Stimulated activated naive B cell treated with anti-CD40 and anti-IgM and Interleukin-4, amounts not matched to agents 10 μg/mL and 1 μg/mL and 100 μg/mL, for 72 hours (primary cell): ENCODE results near the gene CHCHD4.
"Not testable (repeated sequence)": the region's sequence is repeated elsewhere in the genome, so short reads cannot be mapped to it uniquely, and the experiment has no call there.

Source experiments
- ATAC-seq, 2 donors: fragments of 150-1000 bp; cut with Tn5 transposase; replicated peaks; 2 replicates each; pipeline ENCODE4 v1.10.0; 2021; ENCODE audit warnings: moderate library complexity in 1 of 2
- DNase-seq: peaks from one replicate; pipeline ENCODE4 v3.0.0; 2021
- H3K27ac Mint-ChIP-seq: one replicate; pipeline ENCODE4 v1.8.0; 2022; ENCODE audit warnings: mild to moderate bottlenecking, mixed read lengths
- H3K27me3 Mint-ChIP-seq, 2 donors: one replicate each; pipeline ENCODE4 v1.8.0; 2022; ENCODE audit warnings: mixed read lengths in 2 of 2
- H3K36me3 Mint-ChIP-seq, 2 donors: one replicate each; pipeline ENCODE4 v1.8.0; 2022; ENCODE audit warnings: mixed read lengths in 2 of 2, mild to moderate bottlenecking in 1 of 2
- H3K4me1 Mint-ChIP-seq, 2 donors: one replicate each; pipeline ENCODE4 v1.8.0; 2022; ENCODE audit warnings: mixed read lengths in 2 of 2, mild to moderate bottlenecking in 1 of 2
- H3K4me3 Mint-ChIP-seq, 2 donors: one replicate each; pipeline ENCODE4 v1.8.0; 2022; ENCODE audit warnings: mild to moderate bottlenecking in 2 of 2, mixed read lengths in 2 of 2, moderate library complexity in 1 of 2
- H3K9me3 Mint-ChIP-seq, 2 donors: one replicate each; pipeline ENCODE4 v1.8.0; 2022; ENCODE audit warnings: mixed read lengths in 2 of 2, mild to moderate bottlenecking in 1 of 2

The CHCHD4 gene

DNA sequence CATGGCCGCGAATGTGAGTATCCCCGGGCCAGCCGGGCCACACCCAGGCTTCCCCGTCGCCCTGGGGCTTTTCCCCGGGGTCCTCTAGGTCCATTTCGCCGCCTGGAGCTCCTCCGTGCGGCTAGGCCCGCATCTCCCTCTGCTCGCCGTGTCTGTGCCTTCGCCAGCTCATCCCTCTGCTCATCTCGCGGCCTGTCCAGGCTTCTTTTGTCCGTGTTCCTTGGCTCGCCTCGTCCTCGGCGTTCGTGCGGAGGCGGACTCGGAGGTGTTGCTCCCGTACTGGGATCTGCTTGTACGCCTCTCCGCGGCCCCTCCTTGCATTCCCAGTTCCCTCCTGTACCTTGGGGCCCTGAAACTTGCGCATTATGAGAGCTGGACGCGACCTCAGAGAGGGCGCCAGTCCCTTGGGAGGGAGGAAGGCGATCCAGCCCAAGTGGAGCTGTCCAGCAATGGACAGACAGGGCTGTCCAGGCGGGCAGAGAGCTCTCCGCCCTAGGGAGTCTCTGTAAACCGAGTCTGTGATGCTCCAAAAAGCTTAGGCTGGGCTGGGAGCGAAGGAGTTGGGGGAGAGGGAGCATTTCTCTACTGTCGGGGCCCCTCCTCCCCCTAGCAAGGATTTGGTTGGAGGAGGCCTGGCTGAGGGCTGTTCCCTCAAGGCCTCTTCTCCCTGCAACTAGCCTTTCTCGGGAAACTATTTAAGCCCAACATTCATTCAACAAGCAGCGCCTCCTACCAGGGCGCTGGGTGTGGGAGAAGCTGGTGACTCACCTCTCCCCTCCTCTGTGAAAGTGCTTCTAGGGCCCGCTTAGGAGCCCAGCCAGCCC lies 735 bp upstream of the CHCHD4 start:
- peak overlapping the region; percentile 96 for H3K27ac Mint-ChIP-seq
- H3K4me3 Mint-ChIP-seq: peak overlapping the region; percentile 92 to 94
- H3K36me3 Mint-ChIP-seq: peaks cover 37 to 50% of the 10 kb centered on the region in 2 donors
- ATAC-seq: peak; percentile 31 to 44
- H3K4me1 Mint-ChIP-seq: peaks cover 33 to 67% of the 10 kb centered on the region in 2 donors
- H3K9me3 Mint-ChIP-seq: peaks cover 0 to 3% of the 10 kb centered on the region in 2 donors
- peak; percentile 19 for DNase-seq
- no peaks in the 10 kb centered on the region for H3K27me3 Mint-ChIP-seq

DNA sequence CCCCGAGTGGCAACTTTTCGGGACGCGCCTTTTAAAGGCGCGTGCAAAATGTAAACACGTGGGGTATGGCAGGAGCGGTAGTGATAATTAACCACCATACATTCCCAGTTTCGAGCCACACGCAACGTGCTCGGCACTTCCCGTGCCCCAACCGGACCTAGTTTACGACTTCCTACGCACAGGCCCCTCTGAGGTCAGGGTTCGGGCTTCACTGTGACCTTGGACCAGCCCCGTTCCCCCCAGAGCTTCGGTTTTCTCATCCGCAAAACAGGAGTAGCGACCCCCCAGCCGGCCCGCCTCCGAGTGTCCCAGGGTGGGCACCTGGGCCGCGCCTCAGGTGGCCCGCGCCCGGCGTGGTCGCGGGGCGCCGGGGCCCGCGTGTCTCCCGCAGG lies 451 bp downstream of the CHCHD4 start:
- peak; percentile 65 to 79 for ATAC-seq
- peak overlapping the region; percentile 92 to 94 for H3K4me3 Mint-ChIP-seq
- H3K9me3 Mint-ChIP-seq: peaks cover 0 to 3% of the 10 kb centered on the region in 2 donors
- peaks cover 44 to 49% of the 10 kb centered on the region in 2 donors for H3K36me3 Mint-ChIP-seq
- H3K27ac Mint-ChIP-seq: peak overlapping the region; percentile 94
- DNase-seq: peak; percentile 68
- H3K4me1 Mint-ChIP-seq: peaks cover 35 to 62% of the 10 kb centered on the region in 2 donors
- H3K27me3 Mint-ChIP-seq: no peaks in the 10 kb centered on the region

- H3K36me3 Mint-ChIP-seq: peaks cover 39 to 44% of the 10 kb centered on the region in 2 donors
- DNase-seq (no peak), ATAC-seq (no peak)
- peak overlapping the region; percentile 92 to 94 for H3K4me3 Mint-ChIP-seq
- no peaks in the 10 kb centered on the region for H3K27me3 Mint-ChIP-seq
- peaks cover 0 to 3% of the 10 kb centered on the region in 2 donors for H3K9me3 Mint-ChIP-seq
- H3K4me1 Mint-ChIP-seq: peaks cover 34 to 58% of the 10 kb centered on the region in 2 donors
- H3K27ac Mint-ChIP-seq: peak overlapping the region; percentile 94
Observed at GRCh38 chr3:14123308-14124222, 1.1 kb downstream of the CHCHD4 start.

GRCh38 chr3:14122301-14122700 lies 2.4 kb downstream of the CHCHD4 start:
- Mint-ChIP-seq H3K4me1 (peaks cover 29 to 45% of the 10 kb centered on the region in 2 donors), H3K36me3 (peaks cover 31% of the 10 kb centered on the region in 2 donors), H3K27me3 (no peaks in the 10 kb centered on the region), H3K9me3 (no peaks in the 10 kb centered on the region), H3K27ac (peak overlapping the region; percentile 65), H3K4me3 (peak overlapping the region; percentile 20 to 49)
- DNase-seq: no peak
- ATAC-seq: no peak

GRCh38 chr3:14121859-14122258 lies 2.8 kb downstream of the CHCHD4 start:
- Mint-ChIP-seq H3K4me1 (peaks cover 27 to 41% of the 10 kb centered on the region in 2 donors), H3K36me3 (peaks cover 30 to 31% of the 10 kb centered on the region in 2 donors), H3K9me3 (no peaks in the 10 kb centered on the region), H3K4me3 (no peak overlapping the region), H3K27ac (no peak overlapping the region), H3K27me3 (no peaks in the 10 kb centered on the region)
- no peak for DNase-seq
- ATAC-seq: no peak

GRCh38 chr3:14120921-14121448 lies 3.7 kb downstream of the CHCHD4 start:
- Mint-ChIP-seq H3K36me3 (peaks cover 31 to 38% of the 10 kb centered on the region in 2 donors), H3K4me1 (peaks cover 20 to 32% of the 10 kb centered on the region in 2 donors)
- not testable (repeated sequence) for H3K4me3 Mint-ChIP-seq, DNase-seq, H3K9me3 Mint-ChIP-seq, H3K27me3 Mint-ChIP-seq, ATAC-seq, H3K27ac Mint-ChIP-seq

DNA sequence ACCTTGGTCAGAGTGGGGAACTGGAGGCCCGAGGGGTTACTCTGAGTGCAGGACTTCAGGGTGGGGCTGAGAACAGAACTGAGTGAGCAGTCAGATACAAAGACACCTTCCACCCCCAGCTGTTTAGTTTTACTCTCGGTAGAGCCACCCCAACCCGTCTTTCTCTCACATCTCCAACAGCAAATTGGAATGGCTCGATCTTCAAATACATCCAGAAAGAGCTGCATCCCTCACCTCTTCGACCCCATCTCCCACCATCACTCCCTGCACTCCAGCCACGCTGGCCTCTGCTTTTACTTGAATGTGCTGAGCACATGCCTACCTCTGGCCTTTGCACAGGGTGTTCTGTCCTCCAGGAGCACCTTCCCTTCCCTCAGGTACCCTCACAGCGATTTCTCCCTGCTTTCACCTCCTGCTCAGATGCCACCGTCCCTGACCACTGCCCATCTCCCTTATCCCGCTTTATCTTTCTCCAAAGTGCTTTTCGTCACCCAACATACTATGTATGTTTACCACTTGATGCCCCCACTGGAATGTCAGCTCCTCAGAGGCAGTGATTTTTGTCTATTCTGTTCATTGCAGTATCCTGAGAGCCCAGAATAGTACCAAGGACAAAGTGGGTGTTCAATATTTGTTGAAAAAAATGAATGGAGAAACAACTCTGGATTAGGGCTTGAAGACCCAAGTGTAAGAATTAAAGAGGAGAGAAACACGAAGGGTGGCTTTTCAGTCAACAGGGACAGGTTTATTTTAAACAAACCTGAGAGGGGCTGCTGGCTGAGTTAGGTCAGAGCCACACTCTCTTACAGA lies 4.4 kb downstream of the CHCHD4 start:
- Mint-ChIP-seq H3K4me3 (no peak overlapping the region), H3K27me3 (no peaks in the 10 kb centered on the region), H3K9me3 (no peaks in the 10 kb centered on the region), H3K4me1 (peaks cover 18 to 25% of the 10 kb centered on the region in 2 donors), H3K36me3 (peaks cover 30 to 39% of the 10 kb centered on the region in 2 donors), H3K27ac (peak overlapping the region; percentile 44)
- DNase-seq (no peak), ATAC-seq (no peak)

DNA sequence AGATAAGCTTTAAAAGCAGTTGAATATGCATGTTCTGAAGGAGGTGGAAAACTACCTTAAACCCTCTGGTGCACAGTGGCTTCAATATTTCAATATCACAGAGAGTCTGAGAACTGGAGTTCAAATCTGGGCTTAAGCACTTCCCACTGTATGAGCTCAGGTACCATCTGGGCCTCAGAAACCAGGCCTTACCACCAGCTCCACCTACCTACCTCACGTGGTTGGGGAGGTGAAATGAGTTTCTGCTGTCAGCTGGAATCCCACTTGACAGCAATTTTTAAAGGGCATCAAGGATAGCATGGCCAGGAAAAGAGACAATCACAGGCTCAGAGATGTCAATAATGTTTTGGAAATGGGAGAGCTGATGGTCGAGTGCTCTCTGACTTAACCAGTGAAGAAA lies 5.0 kb downstream of the CHCHD4 start:
- ATAC-seq (no peak), DNase-seq (no peak)
- H3K36me3 Mint-ChIP-seq: peaks cover 28 to 44% of the 10 kb centered on the region in 2 donors
- no peak overlapping the region for H3K4me3 Mint-ChIP-seq
- H3K9me3 Mint-ChIP-seq: no peaks in the 10 kb centered on the region
- no peaks in the 10 kb centered on the region for H3K27me3 Mint-ChIP-seq
- peak overlapping the region; percentile 31 for H3K27ac Mint-ChIP-seq
- peaks cover 18 to 25% of the 10 kb centered on the region in 2 donors for H3K4me1 Mint-ChIP-seq

DNA sequence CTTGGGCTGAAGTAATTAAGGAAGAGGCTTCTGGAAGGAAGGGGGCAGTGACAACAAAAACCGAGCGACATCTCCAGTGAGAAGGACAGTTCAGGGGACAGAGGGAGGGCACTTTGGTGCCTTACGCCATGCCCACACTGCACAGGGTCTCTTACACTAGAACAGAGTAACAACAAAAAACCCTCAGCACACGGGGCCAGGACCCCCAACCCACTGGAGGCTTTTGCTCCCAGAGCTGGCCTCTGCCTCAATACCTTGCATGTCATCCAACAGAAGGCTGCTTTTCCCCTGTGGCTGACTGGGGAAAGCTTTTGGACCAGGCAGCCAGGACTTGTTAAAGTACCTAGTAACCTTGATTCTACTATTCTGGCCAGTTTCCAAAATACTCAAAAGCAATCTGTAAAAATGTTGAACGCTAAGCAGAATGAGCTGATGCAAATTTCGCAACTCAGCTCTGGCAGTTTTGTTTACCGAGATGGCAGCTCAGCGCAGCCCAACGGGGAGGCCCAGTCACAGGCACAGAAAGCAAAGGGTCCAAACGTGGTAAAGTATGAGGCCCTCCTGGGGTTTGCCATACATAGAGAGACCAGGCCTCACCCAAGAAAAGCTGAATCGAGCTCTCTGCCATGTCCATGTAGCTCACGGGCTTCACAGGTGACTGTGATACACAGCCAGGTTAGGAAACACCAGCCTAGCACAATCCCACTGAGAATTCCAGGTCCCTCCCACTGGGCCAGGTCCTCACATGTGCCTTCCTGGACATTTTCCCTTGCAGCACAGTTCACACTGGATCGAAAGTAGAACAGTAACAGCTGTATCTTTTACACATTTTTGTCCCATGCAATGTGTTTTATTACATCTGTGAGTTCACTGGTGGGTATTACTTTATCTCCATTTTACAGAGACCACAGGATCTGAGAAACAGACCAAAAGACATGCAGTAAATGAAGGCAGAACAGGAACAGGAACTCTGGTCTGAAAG lies 6.0 kb downstream of the CHCHD4 start:
- Mint-ChIP-seq H3K9me3 (no peaks in the 10 kb centered on the region), H3K4me1 (peaks cover 18 to 23% of the 10 kb centered on the region in 2 donors), H3K27ac (no peak overlapping the region), H3K27me3 (no peaks in the 10 kb centered on the region), H3K4me3 (no peak overlapping the region), H3K36me3 (peaks cover 32 to 51% of the 10 kb centered on the region in 2 donors)
- no peak for ATAC-seq
- DNase-seq: no peak

GRCh38 chr3:14117468-14118399 lies 6.9 kb downstream of the CHCHD4 start:
- Mint-ChIP-seq H3K4me3 (no peak overlapping the region), H3K36me3 (peaks cover 37 to 59% of the 10 kb centered on the region in 2 donors), H3K27me3 (no peaks in the 10 kb centered on the region), H3K27ac (peak overlapping the region; percentile 37), H3K9me3 (no peaks in the 10 kb centered on the region), H3K4me1 (peaks cover 14 to 15% of the 10 kb centered on the region in 2 donors)
- no peak for ATAC-seq
- no peak for DNase-seq

DNA sequence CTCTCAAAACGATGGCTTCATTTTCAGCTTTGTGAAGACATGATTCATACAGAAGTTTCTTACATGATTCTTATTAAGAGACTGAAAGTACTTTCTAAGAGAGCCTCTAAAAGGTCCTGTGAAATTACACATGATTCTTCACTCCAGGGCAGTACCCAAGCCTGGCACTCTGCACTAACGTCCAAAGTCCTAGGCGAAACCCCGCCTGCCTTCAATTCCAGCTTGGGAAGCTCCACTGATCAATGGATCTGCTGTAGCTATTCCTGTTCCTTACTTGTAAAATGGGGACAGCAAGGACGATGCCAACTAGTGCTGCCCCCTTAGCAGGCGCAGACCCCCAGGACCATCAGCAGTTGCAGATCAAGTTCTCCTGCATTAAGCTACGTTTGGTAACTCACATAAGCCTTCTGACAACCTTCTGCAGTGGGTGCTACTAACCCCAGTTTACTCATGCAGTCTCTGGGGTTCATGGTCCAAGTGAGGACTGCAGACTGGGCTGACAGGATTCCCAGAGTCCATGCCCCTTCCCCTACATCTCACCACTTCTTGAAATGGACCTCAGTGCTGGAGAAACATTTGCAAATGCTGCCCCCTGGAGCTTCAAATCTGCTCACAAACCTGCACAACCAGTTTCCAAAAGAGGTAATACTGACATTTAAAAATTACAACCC lies 10.6 kb downstream of the CHCHD4 start:
- peaks cover 0 to 1% of the 10 kb centered on the region in 2 donors for H3K4me1 Mint-ChIP-seq
- no peak for DNase-seq
- ATAC-seq: no peak
- H3K36me3 Mint-ChIP-seq: peaks cover 18 to 48% of the 10 kb centered on the region in 2 donors
- H3K4me3 Mint-ChIP-seq: no peak overlapping the region
- H3K27ac Mint-ChIP-seq: no peak overlapping the region
- H3K27me3 Mint-ChIP-seq: no peaks in the 10 kb centered on the region
- H3K9me3 Mint-ChIP-seq: no peaks in the 10 kb centered on the region
